GM19467 (cell line): ENCODE results near the gene LEFTY1.
"Not testable (repeated sequence)": the region's sequence is repeated elsewhere in the genome, so short reads cannot be mapped to it uniquely, and the experiment has no call there.

Experiments
- ATAC-seq: cut with Tn5 transposase; IDR thresholded peaks from one replicate; pipeline ENCODE4 v1.9.1; 2021; ENCODE audit warnings: mild to moderate bottlenecking, moderate library complexity; ENCODE audit not compliant: unreplicated experiment

Gene LEFTY1

DNA sequence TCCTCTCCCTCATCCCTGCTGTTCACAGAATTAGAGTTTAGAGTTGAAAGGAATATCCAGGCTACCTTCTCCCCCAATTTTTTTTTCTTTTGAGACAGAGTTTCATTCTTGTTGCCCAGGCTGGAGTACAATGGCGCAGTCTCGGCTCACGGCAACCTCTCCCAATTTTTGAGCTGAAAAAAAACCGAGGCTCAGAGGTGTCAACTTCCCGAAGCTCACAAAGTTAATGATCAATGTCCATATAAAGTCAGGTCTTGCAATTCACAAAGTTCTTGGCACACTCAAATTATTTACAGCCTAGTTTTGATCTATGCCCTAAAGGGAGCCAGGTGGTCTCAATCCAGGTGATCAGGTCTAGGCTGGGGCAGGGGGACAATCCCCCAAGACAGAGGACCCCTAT lies 797 bp upstream of the LEFTY1 start:
- ATAC-seq: no peak

DNA sequence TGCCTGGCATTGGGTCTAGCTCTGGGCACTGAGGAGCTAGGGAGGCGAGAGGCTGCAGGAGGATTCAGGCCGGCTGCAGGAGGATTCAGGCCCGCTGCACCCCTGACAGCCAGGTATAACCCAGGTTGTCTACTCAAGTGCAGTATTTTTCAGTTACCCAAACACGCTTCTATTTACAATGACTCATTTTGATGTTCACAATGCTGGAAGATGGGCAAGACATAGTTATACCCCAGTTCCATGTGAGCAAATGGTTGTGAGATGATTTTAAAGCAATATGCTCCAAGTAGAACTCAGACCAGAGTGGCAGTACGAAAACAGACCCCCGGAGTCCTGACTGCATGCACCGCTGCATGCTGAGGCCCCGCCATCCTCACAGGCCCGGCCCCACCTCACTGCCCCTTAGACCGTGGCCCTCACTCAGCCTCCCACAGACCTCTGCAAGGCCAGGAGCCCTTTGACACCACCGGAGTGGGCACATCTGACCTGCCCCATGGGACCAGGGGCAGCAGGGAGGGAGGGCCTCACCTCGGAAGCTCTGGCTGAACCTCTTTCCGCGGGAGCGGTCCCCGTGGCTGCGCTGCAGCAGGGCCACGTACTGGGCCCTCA lies 553 bp downstream of the LEFTY1 start:
- ATAC-seq: no peak

DNA sequence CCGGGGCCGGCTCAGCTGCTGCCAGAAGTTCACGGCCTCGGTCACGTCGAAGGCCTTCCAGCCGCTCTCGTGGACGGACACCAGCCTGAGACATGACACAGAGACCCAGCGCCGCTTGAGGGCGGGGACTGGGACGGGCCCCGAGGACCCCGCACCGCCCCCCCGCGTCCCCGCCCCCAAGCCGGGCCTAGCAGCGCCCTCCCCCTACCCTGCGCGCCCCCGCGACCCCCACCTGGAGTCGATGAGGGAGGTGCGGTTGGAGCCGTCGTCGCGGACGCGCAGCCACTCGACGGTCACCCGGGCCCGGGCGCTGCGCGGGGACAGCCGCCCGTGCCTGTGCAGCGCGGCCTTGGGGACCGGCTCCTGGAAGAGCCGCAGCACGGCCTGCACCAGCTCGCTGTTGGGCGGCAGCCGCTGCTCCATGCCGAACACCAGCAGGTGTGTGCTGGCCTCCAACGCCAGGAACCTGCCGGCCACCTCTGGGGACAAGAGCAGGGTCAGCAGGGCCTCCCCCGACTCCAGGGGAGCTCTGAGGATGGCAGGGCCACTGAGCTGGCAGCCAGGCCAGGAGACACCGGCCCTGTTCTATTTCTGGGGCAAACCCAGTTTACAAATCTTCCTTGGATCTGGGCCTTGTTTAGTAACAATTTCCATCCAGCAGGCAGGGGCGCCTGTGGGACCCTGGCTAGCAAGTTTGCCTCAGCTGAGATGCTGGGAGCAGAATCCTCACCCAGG lies 1.2 kb downstream of the LEFTY1 start:
- not testable (repeated sequence) for ATAC-seq

DNA sequence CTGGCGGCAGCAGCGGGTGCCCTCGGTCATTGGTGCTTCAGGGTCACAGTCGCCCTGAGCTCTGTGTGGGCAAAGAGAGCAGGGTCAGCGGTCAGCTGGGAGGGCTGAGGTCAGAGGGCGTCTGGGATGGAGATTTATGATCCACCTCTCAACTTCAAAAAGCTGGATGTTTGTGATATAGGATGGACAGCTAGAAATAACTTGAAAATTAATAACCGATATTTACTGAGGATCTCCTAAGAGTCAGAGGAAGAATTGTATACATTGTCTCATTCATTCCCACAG lies 2.0 kb downstream of the LEFTY1 start:
- ATAC-seq: no peak

DNA sequence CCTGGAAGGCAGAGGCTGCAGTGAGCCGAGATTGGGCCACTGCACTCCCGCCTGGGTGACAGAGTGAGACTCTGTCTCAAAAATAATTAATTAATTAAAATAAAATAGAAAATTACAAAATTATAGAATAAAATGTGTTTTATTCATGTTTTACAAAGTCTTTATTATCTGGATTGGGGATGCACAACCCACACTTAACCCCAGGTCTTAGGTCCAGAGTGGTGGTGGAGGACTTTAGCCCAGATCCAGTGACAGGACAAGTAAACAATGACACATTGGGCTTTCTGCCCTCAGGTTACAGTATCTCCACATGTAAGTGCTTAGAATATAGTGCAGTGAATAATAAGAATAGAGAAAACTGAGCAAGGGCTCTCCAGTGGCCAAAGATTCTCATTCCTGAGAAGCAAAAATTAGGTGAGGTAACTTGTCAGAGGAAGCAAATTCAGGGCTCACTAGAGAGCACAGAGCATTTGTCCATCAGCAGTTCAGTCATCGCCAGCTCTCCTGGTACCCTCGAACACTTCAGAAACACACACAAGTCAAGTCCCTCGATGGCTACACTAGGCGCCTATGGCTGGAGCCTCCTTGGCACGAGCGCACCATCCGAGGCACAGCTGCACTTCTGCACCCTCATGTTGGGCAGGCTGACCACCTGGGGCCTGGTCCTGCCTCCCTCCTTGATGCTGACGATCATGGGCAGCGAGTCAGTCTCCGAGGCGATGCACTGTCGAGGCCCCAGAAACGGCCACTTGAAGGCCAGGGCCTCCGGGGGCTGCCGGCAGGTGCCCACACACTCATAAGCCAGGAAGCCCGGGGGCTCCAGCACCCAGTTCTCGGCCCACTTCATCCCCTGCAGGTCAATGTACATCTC lies 2.6 kb downstream of the LEFTY1 start:
- no peak for ATAC-seq

DNA sequence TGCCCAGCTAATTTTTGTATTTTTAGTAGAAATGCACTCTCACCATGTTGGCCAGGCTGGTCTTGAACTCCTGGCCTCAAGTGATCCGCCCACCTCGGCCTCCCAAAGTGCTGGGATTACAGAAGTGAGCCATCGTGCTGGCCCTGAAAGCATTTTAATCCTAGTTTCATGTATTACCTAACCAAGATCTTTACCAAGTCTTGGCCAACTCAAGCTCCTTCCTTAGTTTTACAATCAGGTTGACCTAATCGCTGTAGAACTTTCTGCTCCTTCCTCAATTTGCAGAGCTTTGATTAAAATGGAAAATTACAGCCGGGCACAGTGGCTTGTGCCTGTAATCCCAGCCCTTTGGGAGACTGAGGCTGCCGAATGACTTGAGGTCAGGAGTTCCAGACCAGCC lies 3.6 kb downstream of the LEFTY1 start:
- no peak for ATAC-seq

DNA sequence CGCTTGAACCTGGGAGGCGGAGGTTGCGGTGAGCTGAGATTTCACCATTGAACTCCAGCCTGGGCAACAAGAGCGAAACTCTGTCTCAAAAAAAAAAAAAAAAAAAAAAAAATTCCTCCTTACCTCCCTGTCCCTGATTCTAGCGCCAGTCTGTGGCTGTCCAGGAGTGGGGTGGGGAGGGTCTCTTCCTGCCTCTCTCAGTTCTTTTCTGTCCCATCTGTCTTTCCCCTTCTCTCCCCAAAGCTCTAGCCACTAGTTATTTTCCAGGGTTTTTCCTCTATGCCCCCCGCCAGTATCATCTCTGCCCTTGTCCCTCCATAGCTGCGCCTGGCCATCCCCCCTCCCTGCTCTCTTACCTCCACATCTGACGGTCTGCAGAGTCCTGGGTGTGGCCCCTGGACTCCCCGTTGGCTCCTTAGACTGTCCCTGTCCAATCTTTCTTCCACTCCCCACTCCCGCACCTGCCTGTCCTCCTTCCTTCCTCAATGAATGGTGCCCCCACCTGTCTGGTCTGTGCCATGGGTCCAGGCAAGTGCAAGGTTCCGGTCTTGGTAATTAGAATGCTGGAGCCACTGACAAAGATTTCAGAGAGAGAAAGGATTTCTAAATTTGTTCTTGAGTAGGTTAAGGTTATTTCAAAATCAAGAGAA lies 5.2 kb downstream of the LEFTY1 start:
- ATAC-seq: no peak

DNA sequence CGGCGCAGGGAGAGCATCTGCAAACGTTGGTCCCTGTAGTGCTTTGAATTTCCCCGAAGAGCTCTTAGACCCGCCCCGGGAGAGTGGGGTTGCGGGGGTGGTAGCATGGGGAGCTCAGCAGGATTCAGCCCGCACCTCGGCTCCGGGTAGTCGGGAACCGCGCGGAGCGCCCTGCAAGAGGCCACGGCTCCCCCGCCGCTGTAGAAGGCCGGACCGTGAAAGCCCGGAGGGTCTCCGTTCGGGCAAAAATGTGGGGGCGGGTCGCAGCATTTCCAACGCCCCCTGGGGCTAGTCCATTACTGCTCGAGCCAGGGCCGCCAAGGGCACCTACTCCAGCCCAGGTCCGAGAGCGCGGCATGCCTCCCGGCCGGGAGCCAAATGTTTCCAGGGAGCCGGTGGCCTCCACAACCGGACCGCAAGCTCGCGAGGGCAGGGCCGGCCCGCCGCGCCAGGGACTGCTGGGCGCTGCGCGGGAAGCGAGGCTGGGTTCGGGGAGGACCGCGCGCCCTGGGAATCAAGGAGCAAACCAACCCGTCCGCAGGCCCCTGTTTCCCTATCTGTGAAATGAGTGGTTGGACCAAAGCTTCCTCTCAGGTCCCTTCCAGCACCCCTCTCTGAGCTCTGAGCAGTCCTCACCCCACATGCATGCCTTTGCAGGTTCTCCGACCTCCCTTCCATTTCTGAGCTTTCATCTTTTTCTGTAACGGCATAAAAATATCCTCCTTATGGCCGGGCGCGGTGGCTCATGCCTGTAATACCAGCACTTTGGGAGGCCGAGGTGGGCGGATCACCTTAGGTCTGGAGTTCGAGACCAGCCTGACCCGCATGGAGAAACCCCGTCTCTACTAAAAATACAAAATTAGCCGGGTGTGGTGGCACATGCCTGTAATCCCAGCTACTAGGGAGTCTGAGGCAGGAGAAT lies 6.0 kb downstream of the LEFTY1 start:
- peak; percentile 10 for ATAC-seq

DNA sequence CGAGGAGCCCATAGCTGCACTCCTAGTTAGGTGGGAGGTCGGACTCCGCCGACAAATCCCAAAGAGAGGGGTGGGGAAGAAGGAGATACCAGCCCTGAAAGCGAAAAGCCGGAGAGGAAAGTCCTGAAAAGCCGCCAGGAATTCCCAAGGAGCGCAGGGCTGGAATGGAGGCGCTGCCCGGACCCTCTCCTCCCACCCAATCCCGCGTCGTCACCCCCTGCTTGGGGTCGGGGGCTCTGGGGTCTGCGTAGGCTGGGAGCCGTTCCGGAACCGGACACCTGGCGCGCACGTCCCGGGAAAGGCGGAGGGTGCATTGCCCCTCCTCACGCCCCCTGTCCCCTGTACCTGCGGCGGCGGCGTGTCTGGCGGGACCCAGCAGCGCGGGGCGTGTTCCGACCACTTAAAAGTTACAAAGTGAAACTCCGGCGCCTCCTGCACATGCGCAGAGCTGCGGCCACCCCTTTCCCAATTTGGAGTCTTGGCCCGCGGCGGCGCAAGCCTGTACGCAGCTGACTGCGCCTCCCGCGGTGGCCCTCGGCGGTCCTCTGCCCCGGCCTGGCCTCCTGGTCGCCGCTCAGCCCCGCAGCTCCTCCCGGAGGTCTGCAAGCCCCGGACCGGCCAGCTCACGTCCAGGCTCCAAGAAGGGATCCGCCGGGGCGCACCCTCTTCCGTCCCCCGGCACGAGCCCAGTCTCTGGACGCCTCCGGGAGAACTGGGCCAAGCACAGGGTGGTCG lies 6.8 kb downstream of the LEFTY1 start, which contains the start of gene TMEM63A:
TMEM63A (minus strand) TSS at position 422 of the 735 bp plus-strand sequence. CDS start 4,800 bp downstream, outside the sequence.
- peak; percentile 62 for ATAC-seq

DNA sequence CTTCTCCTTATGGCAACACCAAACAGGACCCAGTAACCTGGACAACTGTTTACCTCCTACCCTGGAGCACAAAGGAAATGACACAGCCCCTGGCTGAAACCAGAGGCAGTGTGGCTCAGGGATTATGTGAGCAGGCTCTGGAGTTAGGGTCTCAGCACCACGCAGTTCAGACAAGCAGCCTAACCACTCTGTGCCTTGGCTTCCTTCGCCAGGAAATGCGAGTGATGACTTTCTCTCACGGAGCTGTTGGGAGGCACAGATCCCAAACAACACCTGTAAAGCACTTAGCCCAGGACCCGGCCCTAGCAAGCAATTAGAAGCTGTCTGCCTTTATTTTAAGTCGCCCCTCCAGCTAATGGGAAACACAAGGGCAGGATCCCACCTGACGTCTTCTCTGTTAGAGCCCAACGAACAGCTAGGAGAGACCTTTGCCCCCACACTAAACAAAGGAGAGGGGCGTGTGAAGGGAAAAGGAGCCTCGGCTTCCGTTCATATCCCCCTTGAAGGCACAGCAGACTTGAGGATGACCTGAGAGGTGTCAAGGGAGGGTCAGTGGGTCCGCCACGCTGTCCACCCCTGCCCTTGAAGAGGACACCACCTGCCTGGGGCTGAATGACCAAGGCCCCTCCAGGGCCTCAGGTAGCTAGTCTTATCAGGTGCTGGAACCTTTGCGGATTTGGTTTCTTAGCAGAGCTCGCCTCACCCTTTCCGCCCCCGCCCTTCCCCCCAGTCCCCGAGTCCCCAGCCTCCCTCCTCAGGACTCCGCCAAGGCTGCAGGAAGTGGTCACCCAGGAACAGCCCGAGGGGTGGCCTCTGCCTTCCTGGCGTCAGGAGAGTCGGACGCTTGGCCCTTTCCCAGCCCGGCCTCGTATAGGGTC lies 7.6 kb downstream of the LEFTY1 start:
- ATAC-seq: no peak

DNA sequence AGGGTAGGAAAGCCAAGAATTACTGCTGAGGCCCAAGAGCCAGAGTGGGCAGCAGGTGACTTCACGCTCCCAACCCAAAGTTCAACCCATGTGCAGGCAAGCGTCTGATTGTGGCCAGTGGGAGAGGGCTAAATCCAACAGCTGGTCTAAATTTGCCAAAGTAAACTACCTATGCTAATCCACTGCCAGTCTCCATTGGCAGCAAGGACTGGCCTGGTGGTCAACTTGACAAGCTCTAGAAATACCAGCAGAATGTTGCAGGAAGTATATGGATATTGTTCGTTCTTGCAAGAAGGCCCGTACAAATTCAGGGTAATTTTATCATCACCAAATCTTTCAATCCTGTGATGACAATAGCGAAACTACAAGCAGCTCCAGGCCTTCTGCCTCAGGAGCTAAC lies 8.3 kb downstream of the LEFTY1 start:
- ATAC-seq: no peak

DNA sequence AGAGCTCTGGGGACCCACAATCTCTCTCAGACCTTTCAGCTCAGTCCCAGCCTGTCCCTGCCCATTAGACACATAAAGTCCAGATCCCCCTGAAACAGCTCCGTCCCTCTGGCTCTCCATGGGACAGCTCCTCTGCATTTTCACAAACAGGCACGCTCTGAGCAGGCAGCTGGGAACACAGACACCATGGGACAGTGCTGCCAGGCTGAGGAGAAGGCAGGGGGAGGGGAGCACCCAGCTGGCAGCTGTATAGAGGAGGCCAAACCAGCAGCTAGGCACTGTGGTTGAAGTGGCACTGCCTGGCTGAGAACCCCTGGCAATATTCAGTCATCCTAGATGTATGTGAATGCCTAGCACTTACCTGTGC lies 8.7 kb downstream of the LEFTY1 start:
- no peak for ATAC-seq

DNA sequence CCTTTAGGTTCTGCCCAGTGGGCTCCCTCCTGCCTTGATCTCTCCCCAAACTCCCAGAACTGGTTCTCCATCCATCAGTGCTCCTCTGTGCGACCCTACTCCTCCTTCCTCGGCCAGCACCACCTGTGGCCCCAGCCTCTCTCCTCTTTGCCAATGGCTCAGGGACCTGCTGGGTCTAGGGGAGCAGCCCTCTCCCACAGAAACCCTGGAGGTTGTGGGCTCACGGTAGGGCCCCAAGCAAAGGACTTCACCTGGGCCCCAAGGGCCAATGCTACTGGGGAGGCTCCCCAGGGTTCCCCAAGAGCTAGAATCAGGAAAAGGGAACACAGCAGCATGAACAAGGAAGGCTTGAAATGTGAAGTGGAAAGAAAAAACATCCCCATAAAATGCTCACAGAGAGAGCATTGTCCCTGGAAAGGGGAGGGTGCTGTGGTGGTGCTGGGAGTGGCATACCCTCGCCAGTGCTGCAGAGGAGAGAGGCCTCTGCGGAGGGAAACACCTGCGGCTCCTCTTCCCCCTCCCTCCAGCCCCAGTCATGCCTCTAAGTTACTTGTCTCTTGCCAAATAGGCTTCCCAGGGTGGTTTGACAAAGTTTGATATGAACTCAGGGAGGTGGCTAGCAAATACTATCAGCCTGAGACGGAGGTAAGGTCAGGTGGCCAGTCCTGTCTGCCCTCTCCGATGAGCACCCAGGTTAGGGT lies 9.3 kb downstream of the LEFTY1 start:
- no peak for ATAC-seq

DNA sequence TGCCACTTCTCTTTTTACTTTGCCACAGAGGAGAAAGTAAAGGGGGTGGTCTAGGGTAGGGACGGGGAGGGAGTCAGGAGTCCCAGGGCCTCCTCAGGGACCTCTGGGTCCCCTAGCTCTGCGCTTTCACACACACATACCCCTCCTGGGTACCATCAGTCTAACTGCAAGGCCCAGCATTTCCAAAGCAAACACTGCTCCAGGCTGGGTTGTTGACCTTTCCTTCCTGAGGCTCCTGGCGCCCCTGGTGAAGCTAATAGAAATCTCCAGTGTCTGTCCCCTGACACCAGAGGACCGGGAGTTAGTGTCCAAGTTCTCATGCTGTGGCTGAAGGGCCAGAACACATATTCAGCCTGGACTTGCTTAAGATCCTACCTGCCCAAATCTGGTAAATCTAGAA lies 10.7 kb downstream of the LEFTY1 start:
- no peak for ATAC-seq

DNA sequence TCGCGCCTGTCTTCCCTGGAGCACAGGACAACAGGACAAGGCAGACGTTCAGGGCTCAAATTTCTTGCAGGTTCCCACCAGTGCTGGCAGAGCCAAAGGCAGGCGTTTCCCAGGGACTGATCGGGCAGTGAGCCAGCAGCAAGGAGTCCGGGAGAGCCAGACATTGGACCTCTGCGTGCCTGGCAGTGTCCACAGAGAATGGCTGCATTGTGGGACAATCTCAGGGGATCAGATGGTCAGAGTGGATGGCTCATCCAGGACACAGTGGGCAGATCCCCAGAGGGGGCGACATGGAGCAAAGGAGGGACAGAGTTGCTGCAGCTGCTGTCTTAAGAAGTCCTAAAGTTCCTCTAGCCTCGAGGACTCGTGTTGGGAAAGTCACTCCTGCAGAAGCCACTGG lies 11.4 kb downstream of the LEFTY1 start:
- ATAC-seq: no peak

DNA sequence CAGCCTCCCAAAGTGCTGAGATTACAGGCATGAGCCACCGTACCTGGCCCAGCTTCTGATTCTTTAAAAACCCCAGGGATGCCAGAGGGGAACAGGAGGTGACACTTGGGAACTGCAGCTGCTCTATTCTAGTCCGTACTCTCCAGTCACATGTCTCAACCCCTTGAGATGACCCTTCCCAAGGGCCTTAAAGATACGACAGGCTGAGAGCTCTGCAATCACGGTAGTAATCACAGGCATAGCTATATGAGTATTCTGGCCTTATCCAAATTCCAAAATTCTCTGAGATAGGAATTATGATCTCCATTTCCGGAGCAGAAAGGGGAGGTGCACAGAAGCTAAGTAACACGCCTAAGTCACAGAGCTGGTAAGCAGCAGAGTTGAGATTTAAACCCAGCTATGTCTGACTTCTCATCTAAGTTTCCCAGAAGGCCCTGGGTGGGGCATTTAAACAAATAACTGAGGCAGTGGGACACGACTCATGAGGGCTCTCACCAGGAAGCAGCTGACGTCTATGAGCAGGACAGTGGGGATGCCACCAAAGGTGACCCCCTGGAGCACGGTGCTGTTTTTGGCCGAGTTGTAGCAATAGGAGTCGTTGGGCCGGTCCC lies 11.9 kb downstream of the LEFTY1 start:
- no peak for ATAC-seq

DNA sequence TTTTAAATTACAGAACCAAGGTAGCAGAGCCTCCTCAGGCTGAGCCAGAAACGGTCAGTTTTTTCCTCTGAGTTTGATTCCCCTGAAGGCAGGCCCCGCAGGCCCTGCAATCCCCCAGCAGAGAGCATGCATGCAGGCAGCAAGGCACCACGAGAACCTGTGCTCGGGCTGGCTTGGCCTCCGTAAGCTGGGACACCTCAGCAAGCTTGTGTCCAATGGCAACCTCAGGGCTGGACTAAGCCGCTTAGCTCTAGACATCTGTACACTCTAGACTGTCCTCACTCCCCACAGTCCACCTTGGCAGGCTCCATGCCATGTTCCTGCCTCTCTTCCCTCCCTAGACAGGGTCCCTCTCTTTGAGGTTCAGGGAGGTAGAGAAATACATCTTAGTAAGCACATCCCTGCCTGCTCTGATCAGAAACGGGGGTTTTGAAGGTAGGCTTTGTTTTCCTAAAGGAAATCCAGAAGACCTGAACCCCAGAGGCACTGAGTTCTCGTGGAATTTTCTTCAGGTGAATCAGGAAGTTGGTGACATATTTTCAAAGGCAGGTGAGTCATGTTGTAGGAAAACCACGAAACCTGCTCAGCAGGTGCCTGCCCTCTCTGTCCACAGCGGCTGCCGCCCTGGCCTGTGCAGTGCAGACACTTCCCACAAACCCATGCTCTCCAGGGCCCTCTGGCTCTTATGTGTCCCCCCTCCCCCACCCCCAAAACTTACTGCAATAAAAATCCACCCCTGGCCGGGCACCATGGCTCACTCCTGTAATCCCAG lies 13.7 kb downstream of the LEFTY1 start:
- ATAC-seq: no peak
